Neuronal stem cell (in vitro differentiated cells): ENCODE results near the gene TMEM256.
A peak's percentile ranks its signal among the peaks of the same experiment; 100 is the strongest.
"Not testable (repeated sequence)": the region's sequence is repeated elsewhere in the genome, so short reads cannot be mapped to it uniquely, and the experiment has no call there.

Experiments used
- DNase-seq: peaks from one replicate; pipeline ENCODE4 v3.0.0-alpha.2; 2013; ENCODE audit warnings: low spot score
- H2AFZ ChIP-seq: one replicate; pipeline ENCODE4 v1.6.1; 2013; ENCODE audit warnings: mild to moderate bottlenecking, low read length, inconsistent platforms
- H2AK5ac ChIP-seq: 2 replicates; pipeline ENCODE4 v1.6.1; 2013; ENCODE audit warnings: low read depth, mild to moderate bottlenecking, inconsistent platforms, low read length, moderate library complexity, mixed read lengths
- H2BK120ac ChIP-seq: 2 replicates; pipeline ENCODE4 v1.6.1; 2013; ENCODE audit warnings: low read depth, mild to moderate bottlenecking, inconsistent platforms, low read length, moderate library complexity, mixed read lengths
- H2BK12ac ChIP-seq: one replicate; pipeline ENCODE4 v1.6.1; 2013; ENCODE audit warnings: low read length, inconsistent platforms
- H2BK15ac ChIP-seq: 2 replicates; pipeline ENCODE4 v1.6.1; 2013; ENCODE audit warnings: mild to moderate bottlenecking, low read length, inconsistent platforms, mixed read lengths
- H2BK5ac ChIP-seq: one replicate; pipeline ENCODE4 v1.6.1; 2013; ENCODE audit warnings: inconsistent platforms, mild to moderate bottlenecking, low read length, moderate library complexity
- H3K14ac ChIP-seq: one replicate; pipeline ENCODE4 v1.6.1; 2013; ENCODE audit warnings: low read length, inconsistent platforms
- H3K18ac ChIP-seq: 2 replicates; pipeline ENCODE4 v1.6.1; 2013; ENCODE audit warnings: low read length, inconsistent platforms
- H3K23ac ChIP-seq: 2 replicates; pipeline ENCODE4 v1.6.1; 2013; ENCODE audit warnings: low read depth, mild to moderate bottlenecking, mixed read lengths, low read length, inconsistent platforms; ENCODE audit not compliant: poor library complexity
- H3K27ac ChIP-seq: replicated peaks from 3 replicates; pipeline ENCODE4 v1.5.1; 2013; ENCODE audit warnings: low read length, inconsistent platforms
- H3K27me3 ChIP-seq, 3 experiments: 2 replicates each; pipeline ENCODE4 v1.6.1; 2013; ENCODE audit warnings: low read length in 3 of 3, mild to moderate bottlenecking in 2 of 3, inconsistent platforms in 1 of 3, low read depth in 1 of 3, mixed read lengths in 1 of 3, moderate library complexity in 1 of 3; ENCODE audit not compliant: control insufficient read depth in 3 of 3, insufficient read depth in 3 of 3
- H3K36me3 ChIP-seq, 2 donors: replicated peaks in 1 of 2; 2 replicates each; pipeline ENCODE4 v1.6.1; 2013; ENCODE audit warnings: low read length in 2 of 2; ENCODE audit not compliant: control insufficient read depth in 2 of 2, insufficient read depth in 2 of 2
- H3K4ac ChIP-seq: 2 replicates; pipeline ENCODE4 v1.6.1; 2013; ENCODE audit warnings: inconsistent platforms, mild to moderate bottlenecking, low read length, moderate library complexity
- H3K4me1 ChIP-seq, 2 donors: 1 replicate in 1 of 2; 2 replicates in 1 of 2; pipeline ENCODE4 v1.6.1; 2013; ENCODE audit warnings: low read length in 2 of 2, low read depth in 1 of 2; ENCODE audit not compliant: control insufficient read depth in 2 of 2, insufficient read depth in 1 of 2
- H3K4me2 ChIP-seq: one replicate; pipeline ENCODE4 v1.6.1; 2013; ENCODE audit warnings: mild to moderate bottlenecking, low read length, inconsistent platforms; ENCODE audit not compliant: insufficient read depth, poor library complexity, severe bottlenecking
- H3K4me3 ChIP-seq, 2 donors: 2 replicates each; pipeline ENCODE4 v1.5.1; 2013; ENCODE audit warnings: low read length in 2 of 2, mild to moderate bottlenecking in 2 of 2, inconsistent platforms in 1 of 2, moderate library complexity in 1 of 2
- H3K79me1 ChIP-seq: one replicate; pipeline ENCODE4 v1.6.1; 2013; ENCODE audit warnings: low read depth, mild to moderate bottlenecking, inconsistent platforms, low read length, moderate library complexity
- H3K9ac ChIP-seq: one replicate; pipeline ENCODE4 v1.6.1; 2013; ENCODE audit warnings: mild to moderate bottlenecking, low read depth, low read length, inconsistent platforms; ENCODE audit not compliant: poor library complexity
- H3K9me3 ChIP-seq, 2 donors: replicated peaks in 1 of 2; 2 replicates each; pipeline versions ENCODE3 to v1.6.1; 2013; ENCODE audit warnings: low read length in 2 of 2, mild to moderate bottlenecking in 2 of 2, inconsistent platforms in 1 of 2, low read depth in 1 of 2, mixed read lengths in 1 of 2, moderate library complexity in 1 of 2; ENCODE audit not compliant: control insufficient read depth in 2 of 2, insufficient read depth in 1 of 2
- H4K8ac ChIP-seq: one replicate; pipeline ENCODE4 v1.6.1; 2013; ENCODE audit warnings: low read depth, mild to moderate bottlenecking, inconsistent platforms, low read length, moderate library complexity
- H4K91ac ChIP-seq: one replicate; pipeline ENCODE4 v1.6.1; 2013; ENCODE audit warnings: low read length, low read depth, mild to moderate bottlenecking, inconsistent platforms; ENCODE audit not compliant: poor library complexity
- WGBS, 2 donors: extraction: QIAGEN DNeasy Blood & Tissue Kit; methylation state at CpG; one replicate each; pipeline ENCODE4 v1.1.7; 2013; ENCODE audit warnings: missing lambda C conversion rate in 2 of 2, mixed read lengths in 1 of 2; ENCODE audit not compliant: insufficient read length in 2 of 2, insufficient replicate concordance in 1 of 2; ENCODE audit errors: extremely low coverage in 2 of 2; 5-methylcytosine and 5-hydroxymethylcytosine counted together

TMEM256 gene

DNA sequence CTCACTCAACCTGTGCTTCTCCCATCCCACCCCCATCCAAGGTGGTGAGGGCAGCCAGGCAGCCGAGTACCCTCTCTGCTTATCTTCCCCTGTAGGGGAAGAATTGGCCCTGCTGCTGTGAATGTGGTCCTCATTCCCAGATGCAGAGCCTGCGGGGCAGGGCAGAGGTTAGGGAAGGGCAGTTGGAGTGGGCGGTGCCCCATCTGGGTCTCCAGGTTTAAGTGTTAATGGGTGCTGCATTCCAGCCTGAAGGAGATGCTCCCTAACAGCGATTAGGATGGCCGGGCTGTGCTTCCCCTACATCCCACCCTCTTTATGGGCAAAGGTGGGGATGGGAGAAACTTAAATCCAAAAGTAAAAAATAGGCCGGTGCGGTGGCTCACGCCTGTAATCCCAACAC is 36.8 kb downstream of the TMEM256 start:
- H2BK120ac ChIP-seq: no peak overlapping the region
- no peak overlapping the region for H3K4me2 ChIP-seq
- H4K91ac ChIP-seq: no peak overlapping the region
- H3K27me3 ChIP-seq: peaks cover 0 to 17% (median 0%) of the 10 kb centered on the region in 3 experiments
- no peaks in the 10 kb centered on the region for H3K79me1 ChIP-seq
- peak overlapping the region; percentile 58 for H2BK15ac ChIP-seq
- H3K9me3 ChIP-seq: no peaks in the 10 kb centered on the region
- WGBS, 2 donors: no CpG with 5 or more reads among the region's 8 CpGs
- peak overlapping the region; percentile 43 for H4K8ac ChIP-seq
- H2BK12ac ChIP-seq: no peak overlapping the region
- H3K4ac ChIP-seq: no peak overlapping the region
- H3K36me3 ChIP-seq: no peaks in the 10 kb centered on the region
- H2AFZ ChIP-seq: peak overlapping the region; percentile 22
- no peak overlapping the region for H3K23ac ChIP-seq
- peak overlapping the region; percentile 63 for H2AK5ac ChIP-seq
- no peak for DNase-seq
- H2BK5ac ChIP-seq: peak overlapping the region; percentile 24
- H3K4me1 ChIP-seq: peaks cover 0 to 2% of the 10 kb centered on the region in 2 donors
- H3K14ac ChIP-seq: no peak overlapping the region
- no peak overlapping the region for H3K18ac ChIP-seq
- no peak overlapping the region for H3K27ac ChIP-seq
- peak overlapping the region in 1 of 2 donors; percentile 28 for H3K4me3 ChIP-seq
- H3K9ac ChIP-seq: no peak overlapping the region

DNA sequence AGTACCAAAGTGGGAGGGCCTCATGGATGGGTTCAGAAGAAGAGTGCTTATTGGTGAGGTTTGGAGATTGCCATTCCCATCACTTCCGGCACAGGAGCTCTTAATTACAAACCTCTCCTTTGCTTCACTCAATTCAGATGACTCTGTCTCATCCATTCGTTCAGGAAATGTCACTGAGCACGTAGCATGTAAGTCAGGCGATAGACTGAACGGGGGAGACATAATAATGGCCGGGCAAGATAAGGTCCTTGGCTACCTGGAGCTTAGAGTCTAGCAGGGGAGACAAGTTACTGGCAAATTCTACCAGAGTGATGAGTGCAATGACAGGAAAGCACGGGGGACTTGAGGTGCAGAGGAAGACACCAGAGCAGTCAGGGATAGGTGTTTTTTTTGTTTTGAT is 37.9 kb downstream of the TMEM256 start:
- H2AFZ ChIP-seq, H3K23ac ChIP-seq, H2BK12ac ChIP-seq, H2BK120ac ChIP-seq, H2BK15ac ChIP-seq, H3K9me3 ChIP-seq, H3K27ac ChIP-seq, DNase-seq, H3K4me3 ChIP-seq, H4K8ac ChIP-seq, H2AK5ac ChIP-seq, H3K4me1 ChIP-seq, H3K18ac ChIP-seq, H2BK5ac ChIP-seq, H3K36me3 ChIP-seq, H3K79me1 ChIP-seq, H3K4me2 ChIP-seq, H3K4ac ChIP-seq, H3K14ac ChIP-seq, H3K9ac ChIP-seq, H4K91ac ChIP-seq: not testable (repeated sequence)
- peaks cover 0 to 17% (median 0%) of the 10 kb centered on the region in 3 experiments for H3K27me3 ChIP-seq
- WGBS, 2 donors: no CpG with 5 or more reads among the region's 7 CpGs

DNA sequence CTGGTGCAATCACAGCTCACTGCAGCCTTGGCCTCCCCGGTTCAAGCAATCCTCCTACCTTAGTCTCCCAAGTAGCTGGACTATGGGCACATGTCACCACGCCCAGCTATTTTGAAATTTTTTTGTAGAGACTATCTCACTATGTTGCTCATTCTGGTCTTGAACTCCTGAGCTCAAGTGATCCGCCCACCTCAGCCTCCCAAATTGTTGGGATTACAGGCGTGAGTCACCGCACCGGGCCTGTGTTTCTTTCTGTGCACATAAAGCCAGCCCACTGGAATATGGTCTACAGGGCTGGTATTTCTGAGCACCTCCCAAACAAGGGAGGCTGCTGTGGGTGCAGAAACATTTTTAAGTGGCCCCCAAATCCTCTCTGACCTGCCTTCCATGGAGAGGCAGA is 40.6 kb downstream of the TMEM256 start:
- no peak overlapping the region for H3K4ac ChIP-seq
- no peak overlapping the region for H3K14ac ChIP-seq
- no peaks in the 10 kb centered on the region for H3K36me3 ChIP-seq
- no peak overlapping the region for H2BK15ac ChIP-seq
- no peaks in the 10 kb centered on the region for H3K79me1 ChIP-seq
- no peak overlapping the region for H4K8ac ChIP-seq
- H2BK5ac ChIP-seq: no peak overlapping the region
- H3K23ac ChIP-seq: no peak overlapping the region
- H2BK120ac ChIP-seq: no peak overlapping the region
- H3K4me3 ChIP-seq: no peak overlapping the region
- H4K91ac ChIP-seq: no peak overlapping the region
- no peaks in the 10 kb centered on the region for H3K9me3 ChIP-seq
- H3K27me3 ChIP-seq: peaks cover 0 to 6% (median 0%) of the 10 kb centered on the region in 3 experiments
- peaks cover 0 to 2% of the 10 kb centered on the region in 2 donors for H3K4me1 ChIP-seq
- no peak overlapping the region for H2AFZ ChIP-seq
- H3K9ac ChIP-seq: no peak overlapping the region
- H3K27ac ChIP-seq: no peak overlapping the region
- H2BK12ac ChIP-seq: no peak overlapping the region
- no CpG with 5 or more reads among the region's 6 CpGs for WGBS, 2 donors
- H3K4me2 ChIP-seq: no peak overlapping the region
- H3K18ac ChIP-seq: no peak overlapping the region
- no peak overlapping the region for H2AK5ac ChIP-seq
- DNase-seq: no peak

DNA sequence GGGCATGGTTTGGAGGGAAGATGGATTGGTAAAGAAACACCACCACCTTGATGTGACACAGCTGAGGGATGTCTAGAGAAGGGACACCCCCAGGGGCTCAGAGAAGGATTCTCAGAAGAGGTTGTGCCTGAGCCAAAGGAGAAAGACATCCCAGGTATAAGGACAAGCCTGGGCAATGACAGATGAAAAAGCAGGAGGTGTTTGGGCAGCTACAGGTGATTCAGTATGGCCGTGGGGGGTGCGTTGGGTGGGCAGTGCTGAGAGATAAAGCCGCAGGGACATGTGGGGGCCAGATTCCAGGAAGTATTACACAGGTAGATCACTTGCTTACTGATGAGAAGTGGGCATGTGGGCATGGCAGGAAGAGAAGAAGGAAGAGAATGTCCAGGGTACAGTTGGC is 42.0 kb downstream of the TMEM256 start:
- H4K91ac ChIP-seq: no peak overlapping the region
- DNase-seq: no peak

More for the DNA sequence above, 42.0 kb downstream of the TMEM256 start:
- Histone ChIP-seq H3K79me1 (no peaks in the 10 kb centered on the region), H2BK5ac (no peak overlapping the region), H4K8ac (no peak overlapping the region), H3K23ac (no peak overlapping the region), H3K36me3 (no peaks in the 10 kb centered on the region), H3K18ac (no peak overlapping the region), H2BK15ac (no peak overlapping the region), H2AFZ (no peak overlapping the region), H2BK12ac (no peak overlapping the region), H3K9ac (no peak overlapping the region), H3K4ac (no peak overlapping the region), H2BK120ac (no peak overlapping the region), H2AK5ac (no peak overlapping the region), H3K27ac (no peak overlapping the region), H3K27me3 (peaks cover 0 to 1% (median under 1%) of the 10 kb centered on the region in 3 experiments), H3K4me3 (no peak overlapping the region), H3K14ac (no peak overlapping the region), H3K4me1 (peaks cover 0 to under 1% of the 10 kb centered on the region in 2 donors), H3K9me3 (no peaks in the 10 kb centered on the region), H3K4me2 (no peak overlapping the region)
- no CpG with 5 or more reads among the region's 3 CpGs for WGBS, 2 donors
